ENCODE results near the gene ZCCHC4. TPM values are rescaled to one million over a fixed set of nuclear protein-coding genes. Genes with fewer than 3 reads are reported as not detected.

ZCCHC4 gene
- total and polyA plus RNA-seq, 2 donors: 6.5 to 29.7 TPM

DNA sequence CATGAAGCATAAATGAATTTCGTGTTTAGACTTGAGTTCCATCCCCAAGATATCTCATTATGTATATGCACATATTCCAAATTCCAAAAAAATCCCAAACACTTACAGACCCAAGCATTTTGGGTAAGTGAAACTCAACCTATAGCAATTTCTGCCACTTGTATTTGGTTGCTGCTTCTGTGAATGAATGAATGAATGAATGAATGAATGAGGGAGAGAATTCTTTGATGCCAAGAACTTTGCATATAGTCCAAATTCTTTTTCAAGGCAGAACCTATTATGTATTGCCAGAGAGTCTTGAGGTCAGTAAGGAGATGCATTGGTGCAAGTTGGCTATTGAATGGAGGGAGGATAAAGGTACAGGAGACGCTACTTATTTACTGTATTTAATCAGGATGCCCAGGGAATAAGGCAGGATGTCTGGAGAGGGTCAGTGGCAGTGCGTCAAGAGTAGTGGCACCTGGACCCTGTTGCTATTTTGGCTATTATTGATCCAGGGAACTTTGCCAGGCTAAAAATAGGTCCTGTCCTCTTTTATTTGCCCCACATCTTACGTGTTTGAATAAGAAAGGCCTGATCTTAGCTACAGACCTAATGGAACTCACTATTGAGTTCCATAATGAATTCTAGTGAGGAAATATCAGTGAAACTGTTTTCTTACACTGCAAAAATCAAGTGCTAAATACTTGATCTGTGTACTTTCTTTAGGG lies 98.4 kb downstream of the ZCCHC4 start:
- H3K4me3 ChIP-seq (ENCODE audit: low read depth, low read length): no peak overlapping the region
- 92% methylated on average over 4 of the region's 4 CpGs for WGBS
- no peak overlapping the region for H3K27ac ChIP-seq (ENCODE audit: low read depth)
- no peaks in the 10 kb centered on the region for H3K4me1 ChIP-seq (ENCODE audit: insufficient read depth)
- peaks cover 14% of the 10 kb centered on the region for H3K36me3 ChIP-seq (ENCODE audit: insufficient read depth)
- no peak for DNase-seq (ENCODE audit: extremely low spot score)

DNA sequence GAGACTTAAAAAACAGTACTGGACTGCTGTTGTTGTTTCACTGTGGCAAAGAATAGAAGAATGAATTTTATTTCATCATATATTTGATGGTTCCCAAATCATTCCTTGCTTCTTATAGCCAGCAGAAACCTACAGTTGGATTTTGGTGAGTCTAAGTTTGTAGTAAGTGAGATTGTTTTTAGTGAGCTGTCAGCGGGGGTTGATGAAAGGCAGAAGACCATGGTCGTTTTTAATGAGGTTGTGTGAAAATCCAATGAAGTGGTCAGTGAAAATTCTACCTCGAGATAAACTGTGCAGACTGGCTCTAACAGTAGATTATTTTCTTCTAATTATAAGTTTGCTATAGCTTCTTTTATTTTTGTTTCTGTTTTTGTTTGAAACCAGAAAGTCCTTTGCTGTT lies 100.7 kb downstream of the ZCCHC4 start:
- WGBS: 34% methylated on average over 3 of the region's 3 CpGs
- Histone ChIP-seq H3K27ac (ENCODE audit: low read depth) (no peak overlapping the region), H3K4me1 (ENCODE audit: insufficient read depth) (no peaks in the 10 kb centered on the region), H3K36me3 (ENCODE audit: insufficient read depth) (peaks cover 12% of the 10 kb centered on the region), H3K4me3 (ENCODE audit: low read depth, low read length) (no peak overlapping the region)
- no peak for DNase-seq (ENCODE audit: extremely low spot score)

DNA sequence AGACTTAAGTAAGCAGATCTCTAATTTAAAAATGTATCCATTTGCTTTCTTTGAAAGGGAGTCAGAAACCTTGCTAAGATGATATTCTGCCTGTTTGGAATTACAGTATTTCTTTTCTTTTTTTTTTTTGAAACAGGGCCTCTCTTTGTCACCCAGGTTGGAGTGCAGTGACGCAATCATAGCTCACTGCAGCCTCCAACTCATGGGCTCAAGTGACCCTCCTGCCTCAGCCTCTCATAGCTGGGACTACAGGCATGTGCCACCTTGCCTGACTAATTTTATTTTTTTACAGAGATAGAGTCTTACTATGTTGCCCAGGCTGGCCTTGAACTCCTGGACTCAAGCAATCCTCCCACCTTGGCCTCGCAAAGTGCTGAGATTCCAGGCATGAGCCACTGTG lies 104.4 kb downstream of the ZCCHC4 start:
- no peak overlapping the region for H3K27ac ChIP-seq (ENCODE audit: low read depth)
- peaks cover 5% of the 10 kb centered on the region for H3K36me3 ChIP-seq (ENCODE audit: insufficient read depth)
- DNase-seq (ENCODE audit: extremely low spot score): no peak
- 99% methylated on average over 2 of the region's 2 CpGs for WGBS
- no peaks in the 10 kb centered on the region for H3K4me1 ChIP-seq (ENCODE audit: insufficient read depth)
- H3K4me3 ChIP-seq (ENCODE audit: low read depth, low read length): no peak overlapping the region

Other genes with a start within 250 kb of the ZCCHC4 start
- gene SEPSECS, start 152.3 kb upstream of the ZCCHC4 start, total RNA-seq: 20.1 TPM
- gene SEPSECS, start 152.3 kb upstream of the ZCCHC4 start, polyA plus RNA-seq: 3.6 TPM
- 29.0 TPM for gene PI4K2B, start 78.7 kb upstream of the ZCCHC4 start, total RNA-seq
- 8.3 TPM for gene PI4K2B, start 78.7 kb upstream of the ZCCHC4 start, polyA plus RNA-seq
- 70.8 TPM for gene ANAPC4, start 64.5 kb downstream of the ZCCHC4 start, total RNA-seq
- 20.9 TPM for gene ANAPC4, start 64.5 kb downstream of the ZCCHC4 start, polyA plus RNA-seq